ENCODE results near the gene ANKRD45.

DNA sequence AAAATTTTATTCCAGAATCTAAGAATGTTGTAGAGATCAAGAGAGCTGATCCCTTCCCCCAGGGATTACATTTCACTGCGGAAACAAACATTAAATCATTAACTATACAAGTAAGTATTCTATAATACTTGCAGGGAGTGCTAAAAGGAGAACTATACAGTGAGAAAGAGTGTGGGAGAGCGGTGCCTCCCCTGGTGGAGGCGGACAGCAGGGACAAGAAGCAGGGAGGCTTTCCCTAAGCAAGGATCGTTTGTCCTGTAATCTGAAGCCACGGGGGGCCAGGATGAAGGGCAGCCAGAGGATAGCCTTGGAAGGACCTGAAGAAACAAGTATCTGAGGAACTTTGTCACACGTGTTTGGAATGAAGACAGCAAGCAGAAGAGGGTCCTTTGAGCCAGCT lies 106.8 kb downstream of the ANKRD45 start:
- no peak for TF ChIP-seq RFX5 (IDR thresholded peaks at IDR 0.05)
- no peak for TF ChIP-seq POLR2A (IDR thresholded peaks at IDR 0.05; ENCODE audit: low read length)
- TF ChIP-seq, protein P1, sequence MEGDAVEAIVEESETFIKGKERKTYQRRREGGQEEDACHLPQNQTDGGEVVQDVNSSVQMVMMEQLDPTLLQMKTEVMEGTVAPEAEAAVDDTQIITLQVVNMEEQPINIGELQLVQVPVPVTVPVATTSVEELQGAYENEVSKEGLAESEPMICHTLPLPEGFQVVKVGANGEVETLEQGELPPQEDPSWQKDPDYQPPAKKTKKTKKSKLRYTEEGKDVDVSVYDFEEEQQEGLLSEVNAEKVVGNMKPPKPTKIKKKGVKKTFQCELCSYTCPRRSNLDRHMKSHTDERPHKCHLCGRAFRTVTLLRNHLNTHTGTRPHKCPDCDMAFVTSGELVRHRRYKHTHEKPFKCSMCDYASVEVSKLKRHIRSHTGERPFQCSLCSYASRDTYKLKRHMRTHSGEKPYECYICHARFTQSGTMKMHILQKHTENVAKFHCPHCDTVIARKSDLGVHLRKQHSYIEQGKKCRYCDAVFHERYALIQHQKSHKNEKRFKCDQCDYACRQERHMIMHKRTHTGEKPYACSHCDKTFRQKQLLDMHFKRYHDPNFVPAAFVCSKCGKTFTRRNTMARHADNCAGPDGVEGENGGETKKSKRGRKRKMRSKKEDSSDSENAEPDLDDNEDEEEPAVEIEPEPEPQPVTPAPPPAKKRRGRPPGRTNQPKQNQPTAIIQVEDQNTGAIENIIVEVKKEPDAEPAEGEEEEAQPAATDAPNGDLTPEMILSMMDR (IDR thresholded peaks at IDR 0.05) = no peak
- no peak for TF ChIP-seq KDM1A (IDR thresholded peaks at IDR 0.05; ENCODE audit: low read depth)
- no peak for TF ChIP-seq TP53 (CRISPR knock-in tag; IDR thresholded peaks at IDR 0.05)
- no peak for TF ChIP-seq HDAC2 (IDR thresholded peaks at IDR 0.05)
- no peak for TF ChIP-seq CHD2 (IDR thresholded peaks at IDR 0.05; ENCODE audit: low read length, partially characterized antibody)
